ENCODE measurements around the gene ZNF662.
A peak's percentile ranks its signal among the peaks of the same experiment; 100 is the strongest.
"Not testable (repeated sequence)": the region's sequence is repeated elsewhere in the genome, so short reads cannot be mapped to it uniquely, and the experiment has no call there.

ZNF662 gene

DNA sequence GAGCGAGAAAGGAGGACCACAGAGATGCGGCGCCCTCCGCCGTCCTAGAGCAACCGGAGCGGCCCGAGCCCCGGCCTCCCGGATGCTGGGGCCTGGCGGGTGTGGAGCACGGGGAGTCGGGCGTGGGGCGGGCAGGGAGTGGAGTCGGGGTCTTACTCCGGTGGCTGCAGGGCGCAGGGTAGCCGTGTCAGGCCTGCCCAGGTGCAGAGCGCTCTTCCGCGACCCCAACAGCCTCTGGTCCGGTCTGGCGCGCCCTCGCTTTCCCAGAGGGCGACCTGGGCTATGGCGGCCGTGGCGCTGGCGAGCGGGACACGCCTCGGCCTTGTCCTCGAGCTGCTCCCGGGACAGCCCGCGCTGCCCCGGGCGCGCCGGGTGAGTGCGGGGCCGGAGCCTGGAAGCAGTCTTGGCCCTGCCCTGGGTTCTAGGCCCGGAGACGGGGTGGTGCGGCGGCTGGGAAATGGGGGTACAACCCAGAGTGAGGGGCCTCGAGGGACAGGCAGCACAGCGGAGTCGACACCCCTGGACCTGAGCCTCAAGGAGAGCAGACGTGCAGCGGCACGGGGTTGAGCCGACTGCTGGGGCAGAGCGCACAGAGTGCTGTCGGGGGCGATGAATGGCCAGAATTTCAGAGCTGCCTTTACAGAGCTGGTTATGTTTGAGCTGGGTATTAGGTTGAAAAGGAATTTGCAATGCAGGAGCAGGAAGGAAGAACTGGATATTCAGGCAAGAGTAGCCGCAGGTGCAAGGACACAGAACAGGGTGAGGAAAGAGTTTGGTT lies at the start of gene ZNF662:
Gene ZNF662 (plus strand): TSS at position 73 of the 778 bp plus-strand sequence. CDS start 1,973 bp downstream, outside the sequence.
- no peak for DNase-seq (ENCODE audit: low read depth in 1 of 2, low spot score in 1 of 2)

- no peak for DNase-seq (ENCODE audit: low read depth in 1 of 2, low spot score in 1 of 2)
Observed at GRCh38 chr3:42856544-42856943, 49.4 kb upstream of the ZNF662 start.

- no peak for DNase-seq (ENCODE audit: low read depth in 1 of 2, low spot score in 1 of 2)
Observed at GRCh38 chr3:42864321-42864950, 41.5 kb upstream of the ZNF662 start.

DNA sequence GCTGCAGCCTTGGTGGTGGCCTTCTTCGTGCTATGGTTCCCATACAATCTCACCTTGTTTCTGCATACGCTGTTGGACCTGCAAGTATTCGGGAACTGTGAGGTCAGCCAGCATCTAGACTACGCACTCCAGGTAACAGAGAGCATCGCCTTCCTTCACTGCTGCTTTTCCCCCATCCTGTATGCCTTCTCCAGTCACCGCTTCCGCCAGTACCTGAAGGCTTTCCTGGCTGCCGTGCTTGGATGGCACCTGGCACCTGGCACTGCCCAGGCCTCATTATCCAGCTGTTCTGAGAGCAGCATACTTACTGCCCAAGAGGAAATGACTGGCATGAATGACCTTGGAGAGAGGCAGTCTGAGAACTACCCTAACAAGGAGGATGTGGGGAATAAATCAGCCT lies 40.7 kb upstream of the ZNF662 start:
- no peak for DNase-seq (ENCODE audit: low read depth in 1 of 2, low spot score in 1 of 2)

DNA sequence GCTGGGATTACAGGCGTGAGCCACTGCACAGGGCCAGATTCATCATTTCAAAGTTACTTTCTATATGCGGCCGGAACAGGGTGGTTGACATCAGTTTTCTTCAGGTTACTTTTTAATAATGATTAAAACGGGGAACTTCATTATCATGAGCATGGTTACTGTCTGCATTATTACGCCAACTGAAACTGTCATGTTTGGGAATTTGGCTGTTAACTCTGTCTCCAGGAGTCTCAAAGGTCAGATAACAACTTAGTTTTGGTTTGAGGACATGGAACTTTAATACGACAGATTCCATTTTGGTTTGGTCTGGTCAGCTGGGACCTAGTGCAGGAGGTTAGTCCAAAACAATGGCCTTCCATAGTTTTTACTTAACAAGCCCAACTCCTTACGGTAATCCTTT lies 38.8 kb upstream of the ZNF662 start:
- DNase-seq (ENCODE audit: low read depth in 1 of 2, low spot score in 1 of 2) = no peak

- no peak for DNase-seq (ENCODE audit: low read depth in 1 of 2, low spot score in 1 of 2)
Observed at GRCh38 chr3:42868841-42869240, 37.1 kb upstream of the ZNF662 start.

DNA sequence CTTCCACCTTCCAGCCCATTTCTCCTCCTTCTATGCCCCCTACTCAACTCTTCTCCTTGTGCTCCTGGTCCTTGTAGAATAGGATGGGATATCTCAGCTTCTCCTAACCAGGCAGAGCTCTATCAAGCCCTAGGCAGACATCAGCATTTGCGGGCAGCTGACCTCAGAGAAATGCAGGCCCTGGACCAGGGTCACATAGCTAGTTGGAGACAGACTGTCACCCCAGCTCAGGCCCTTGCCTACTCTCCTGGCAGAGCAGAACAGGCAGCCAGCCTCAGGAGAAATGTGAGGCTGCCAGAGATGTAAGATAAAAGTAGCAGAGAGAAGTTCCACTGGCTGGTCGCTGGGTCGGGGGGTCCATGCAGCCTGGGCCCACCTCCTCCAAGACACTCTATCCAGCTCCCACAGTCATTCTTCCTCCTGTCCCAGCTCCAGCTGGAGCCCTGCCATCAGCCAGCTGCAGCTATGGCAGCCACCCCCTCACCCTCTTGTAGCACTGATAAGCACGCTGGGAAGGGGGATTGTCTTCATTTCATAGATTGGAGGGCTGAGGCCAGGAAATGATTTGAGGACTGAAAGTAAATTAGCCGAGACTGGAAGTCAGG lies 34.2 kb upstream of the ZNF662 start:
- DNase-seq (ENCODE audit: low read depth in 1 of 2, low spot score in 1 of 2) = no peak

DNA sequence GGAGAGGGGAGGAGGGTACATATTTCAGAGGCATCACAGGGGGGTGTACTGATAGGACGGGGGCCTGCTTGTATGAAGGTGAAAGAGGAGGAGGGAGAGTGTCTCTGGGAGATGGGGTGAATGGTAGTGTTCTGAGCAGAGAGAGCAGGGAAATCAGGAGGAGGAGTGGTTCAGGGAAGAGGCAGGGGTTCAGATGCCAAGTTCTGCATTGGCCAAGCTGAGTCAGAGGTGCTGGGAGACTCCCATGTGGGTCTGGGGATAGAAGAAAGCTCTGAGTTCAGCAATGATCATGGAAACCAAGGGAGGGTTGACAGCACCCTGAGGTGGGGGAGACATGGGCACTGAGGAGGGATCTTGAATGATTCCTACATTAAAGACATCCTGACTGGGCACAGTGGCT lies 33.2 kb upstream of the ZNF662 start:
- no peak for DNase-seq (ENCODE audit: low read depth in 1 of 2, low spot score in 1 of 2)

GRCh38 chr3:42873221-42873982 lies 32.5 kb upstream of the ZNF662 start:
- DNase-seq (ENCODE audit: low read depth in 1 of 2, low spot score in 1 of 2) = no peak

GRCh38 chr3:42874749-42875148 lies 31.2 kb upstream of the ZNF662 start:
- DNase-seq (ENCODE audit: low read depth in 1 of 2, low spot score in 1 of 2) = no peak

- no peak for DNase-seq (ENCODE audit: low read depth in 1 of 2, low spot score in 1 of 2)
Observed at GRCh38 chr3:42875325-42876151, 30.4 kb upstream of the ZNF662 start, which contains the start of gene CYP8B1. TSS of gene CYP8B1 (minus strand) at chr3:42875879. CDS start at chr3:42875816, 63 bp downstream.

DNA sequence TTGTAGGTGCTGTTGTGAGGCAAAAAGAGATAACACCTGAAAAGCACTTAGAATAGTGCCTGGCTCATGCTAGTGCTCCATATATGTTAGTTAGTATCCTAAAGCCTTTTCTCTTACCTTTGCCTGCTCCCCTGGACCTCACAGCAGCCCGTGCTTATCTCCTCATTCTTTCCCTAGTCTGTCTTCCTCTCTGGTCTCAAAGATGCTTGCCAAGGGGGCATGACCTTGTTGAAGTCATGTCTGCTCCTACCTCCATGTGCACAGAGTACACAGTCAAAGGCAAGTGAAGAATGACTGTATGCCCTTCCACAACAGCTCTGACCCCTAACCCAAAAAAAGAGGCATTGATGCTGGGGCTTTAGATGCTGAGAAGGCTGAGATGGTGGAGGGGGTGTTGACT lies 29.5 kb upstream of the ZNF662 start:
- no peak for DNase-seq (ENCODE audit: low read depth in 1 of 2, low spot score in 1 of 2)

DNA sequence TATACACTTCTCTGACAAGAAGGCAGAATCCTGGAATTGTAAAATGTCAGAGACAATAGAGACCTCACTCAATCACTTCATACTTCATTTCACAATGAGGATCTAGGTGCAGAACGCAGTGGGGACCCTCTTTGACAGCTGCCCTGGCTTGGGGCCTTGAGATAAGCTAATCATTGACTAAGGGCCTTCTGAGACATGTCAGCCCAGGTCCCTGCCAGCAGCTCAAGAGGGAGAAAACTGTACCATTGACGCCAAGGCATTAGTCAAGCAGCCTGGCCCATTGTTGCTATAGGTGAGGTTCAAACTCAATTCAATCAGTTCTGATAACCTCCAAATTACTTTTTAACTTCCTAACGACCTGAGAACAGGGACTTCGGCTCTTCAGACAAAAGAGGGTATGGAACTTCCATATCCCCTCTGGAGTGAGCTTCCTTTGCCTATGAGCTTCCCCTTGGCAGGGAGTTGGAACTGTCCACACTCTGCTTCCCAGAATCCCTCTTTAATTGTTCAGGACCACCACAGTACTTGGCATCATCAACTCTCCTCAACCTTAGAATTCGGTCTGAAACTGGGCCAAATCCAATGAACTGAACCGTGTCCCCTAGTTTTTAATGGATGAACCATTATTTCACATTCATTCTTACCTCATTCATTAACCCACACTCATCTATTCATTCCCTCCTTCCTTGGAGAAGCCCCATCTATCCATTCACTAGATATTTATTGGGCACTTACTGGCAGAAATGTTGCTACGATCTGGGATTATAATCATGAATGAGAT lies 28.8 kb upstream of the ZNF662 start:
- DNase-seq (ENCODE audit: low read depth in 1 of 2, low spot score in 1 of 2) = no peak

- no peak for DNase-seq (ENCODE audit: low read depth in 1 of 2, low spot score in 1 of 2)
Observed at GRCh38 chr3:42877881-42878280, 28.1 kb upstream of the ZNF662 start.

- DNase-seq (ENCODE audit: low read depth in 1 of 2, low spot score in 1 of 2) = no peak
Observed at GRCh38 chr3:42880183-42880582, 25.8 kb upstream of the ZNF662 start.

DNA sequence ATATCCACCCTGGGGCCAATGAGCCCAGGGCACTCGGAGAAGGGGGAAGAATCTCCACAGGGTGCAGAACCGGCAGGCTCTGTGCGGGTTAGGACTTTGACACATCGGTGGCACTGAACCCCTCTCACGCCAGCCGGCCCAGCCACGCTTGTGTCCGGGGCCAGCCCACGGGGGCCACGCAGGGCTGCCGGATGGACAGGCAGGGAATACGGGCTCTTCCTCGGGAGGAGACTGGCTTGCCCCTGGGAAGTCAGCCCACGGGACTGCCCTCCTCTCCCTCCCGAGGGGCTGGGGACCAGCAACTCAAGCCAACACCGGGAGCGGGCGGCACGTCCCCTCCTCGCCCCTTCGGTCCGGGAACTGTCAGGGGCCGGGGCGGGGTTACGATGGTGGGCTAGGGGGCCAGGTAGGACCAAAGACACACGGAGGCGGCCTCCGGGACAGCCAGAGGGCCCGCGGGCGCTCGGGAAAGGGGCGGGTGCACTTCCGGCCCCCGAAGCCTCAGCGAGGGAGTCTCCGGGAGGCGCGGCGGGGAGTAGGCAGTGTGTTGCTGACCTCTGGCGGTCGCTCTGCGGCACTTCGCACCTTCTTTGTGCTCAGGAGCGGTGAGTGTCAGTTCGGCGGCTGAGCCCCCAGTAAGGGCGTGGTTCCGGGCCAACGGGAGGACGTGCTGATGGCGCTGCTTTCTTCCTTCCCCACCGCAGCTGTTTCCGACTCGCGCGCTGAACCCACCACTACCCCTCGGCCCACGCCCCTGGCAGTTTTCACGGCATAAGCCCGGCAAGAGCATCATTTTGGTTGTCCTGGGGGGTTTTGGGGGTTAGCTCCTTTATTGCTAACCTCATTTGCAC lies 25.1 kb upstream of the ZNF662 start:
- peak; percentile 69 to 76 for DNase-seq (ENCODE audit: low read depth in 1 of 2, low spot score in 1 of 2)

GRCh38 chr3:42883251-42883930 lies 22.6 kb upstream of the ZNF662 start:
- not testable (repeated sequence) for DNase-seq (ENCODE audit: low read depth in 1 of 2, low spot score in 1 of 2)

DNA sequence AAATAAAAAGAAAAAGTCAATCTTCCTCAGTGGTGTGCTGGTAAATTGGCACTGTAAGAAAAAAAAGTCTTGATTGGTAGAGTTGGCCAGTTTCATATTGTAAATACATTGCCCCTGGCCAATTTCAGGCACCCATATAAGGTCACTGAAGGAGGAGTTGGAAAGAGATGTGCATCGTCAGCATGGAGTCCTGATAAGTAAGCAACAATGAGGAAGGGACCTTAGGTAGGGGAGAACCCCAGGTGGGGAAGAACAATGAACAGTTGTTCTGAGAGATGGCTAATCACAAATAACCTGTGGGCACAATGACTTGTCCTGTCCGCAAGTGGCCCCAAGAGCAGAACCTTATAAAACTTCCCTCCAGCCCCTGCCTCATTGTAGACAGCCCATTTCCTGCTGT lies 21.6 kb upstream of the ZNF662 start:
- DNase-seq (ENCODE audit: low read depth in 1 of 2, low spot score in 1 of 2) = no peak
